Adipose tissue (tissue), 3 donors: Measurements from ENCODE around the gene JAML. TPM values are rescaled to one million over a fixed set of nuclear protein-coding genes. Genes with fewer than 3 reads are reported as not detected.

ENCODE experiments used
- H3K27ac ChIP-seq: one replicate; pipeline ENCODE4 v1.5.1; 2013; ENCODE audit warnings: low read depth, low read length
- WGBS, 3 donors: extraction: QIAGEN DNeasy Blood & Tissue Kit; methylation state at CpG; one replicate each; pipeline ENCODE4 v1.1.7; 2013; 5-methylcytosine and 5-hydroxymethylcytosine counted together
- polyA plus RNA-seq, 3 donors: library from polyadenylated mRNA; stranded (reverse); fragments of 200-250 nt; gene quantifications; one replicate each; pipeline ENCODE4 v1.2.3, GENCODE V29; 2013
- donor health status: healthy with polysubstance abuse.
- donor health status: Bipolar disorder and iron deficiency.
- donor health status: healthy.

The JAML gene
- polyA plus RNA-seq, 3 donors: 0.87 to 14.6 (median 9.2) TPM

DNA sequence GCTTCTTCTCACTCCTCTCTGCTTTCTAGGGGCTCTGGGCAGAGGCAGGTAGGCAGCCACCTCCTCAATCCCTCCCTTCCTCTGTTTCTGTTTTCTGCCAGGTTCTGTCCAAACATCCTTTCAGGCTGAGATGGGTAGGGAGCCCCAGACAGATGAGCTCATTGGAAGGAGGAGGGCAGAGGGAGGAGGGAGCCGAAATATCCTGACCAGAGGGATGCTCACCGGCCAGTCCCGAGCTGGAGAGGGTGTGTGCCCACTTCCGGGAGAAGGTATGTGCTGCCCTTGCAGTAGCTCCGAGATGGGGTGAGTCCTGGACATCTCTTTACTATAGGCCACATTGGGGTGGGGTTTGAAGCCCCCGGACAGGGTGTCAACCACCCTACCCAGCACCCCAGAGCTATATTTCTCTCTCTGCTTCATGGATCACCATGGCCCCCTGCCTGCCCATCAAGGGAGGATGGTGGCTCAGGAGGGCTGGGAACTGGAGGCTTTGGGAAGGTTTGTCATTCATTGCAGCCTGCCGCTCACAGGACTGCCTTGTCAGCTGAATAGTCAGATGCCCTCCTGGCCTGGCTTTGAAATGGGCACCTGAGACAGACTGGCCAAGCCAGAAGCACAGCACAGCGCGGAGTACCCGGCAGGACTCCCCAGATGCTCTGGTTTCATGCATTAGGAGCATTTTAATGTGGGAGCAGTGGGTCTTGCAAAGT is 67.5 kb downstream of the JAML start:
- H3K27ac ChIP-seq: no peak overlapping the region
- WGBS, 3 donors: 40 to 49% (median 49%) methylated on average over 10 of the region's 10 CpGs

DNA sequence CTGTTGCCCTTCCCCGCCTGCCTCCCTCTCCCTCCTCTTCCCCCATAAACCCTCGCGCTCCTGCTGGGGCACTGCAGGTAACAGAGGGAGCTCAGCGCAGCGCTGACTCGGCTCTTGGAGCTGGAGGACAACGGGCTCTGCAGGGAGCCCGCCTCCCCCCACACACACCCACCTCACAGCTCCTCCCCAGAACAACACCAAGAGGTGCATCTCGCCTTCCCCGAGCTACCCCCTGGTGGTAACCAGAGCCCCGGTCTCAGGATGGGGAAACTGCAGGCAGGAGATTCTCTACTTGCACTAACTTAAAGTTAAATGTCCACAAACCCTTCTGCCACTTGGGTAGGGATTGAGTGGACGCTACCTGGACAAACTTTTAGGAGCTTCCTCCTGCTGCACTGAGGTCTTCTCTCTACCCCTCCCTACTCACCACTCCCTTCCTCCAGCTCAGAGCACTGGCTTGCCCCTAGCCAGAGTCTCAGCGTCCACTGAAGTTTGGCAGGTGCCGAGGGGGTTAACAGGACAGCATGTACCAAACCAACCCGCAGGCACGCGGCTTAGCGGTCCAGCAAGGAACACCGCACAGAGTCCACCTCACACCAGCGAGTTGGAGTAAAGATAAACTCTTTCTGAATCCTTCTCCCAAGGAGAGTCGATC is 68.2 kb downstream of the JAML start:
- H3K27ac ChIP-seq: no peak overlapping the region
- 8 to 16% (median 8%) methylated on average over 21 of the region's 21 CpGs for WGBS, 3 donors

DNA sequence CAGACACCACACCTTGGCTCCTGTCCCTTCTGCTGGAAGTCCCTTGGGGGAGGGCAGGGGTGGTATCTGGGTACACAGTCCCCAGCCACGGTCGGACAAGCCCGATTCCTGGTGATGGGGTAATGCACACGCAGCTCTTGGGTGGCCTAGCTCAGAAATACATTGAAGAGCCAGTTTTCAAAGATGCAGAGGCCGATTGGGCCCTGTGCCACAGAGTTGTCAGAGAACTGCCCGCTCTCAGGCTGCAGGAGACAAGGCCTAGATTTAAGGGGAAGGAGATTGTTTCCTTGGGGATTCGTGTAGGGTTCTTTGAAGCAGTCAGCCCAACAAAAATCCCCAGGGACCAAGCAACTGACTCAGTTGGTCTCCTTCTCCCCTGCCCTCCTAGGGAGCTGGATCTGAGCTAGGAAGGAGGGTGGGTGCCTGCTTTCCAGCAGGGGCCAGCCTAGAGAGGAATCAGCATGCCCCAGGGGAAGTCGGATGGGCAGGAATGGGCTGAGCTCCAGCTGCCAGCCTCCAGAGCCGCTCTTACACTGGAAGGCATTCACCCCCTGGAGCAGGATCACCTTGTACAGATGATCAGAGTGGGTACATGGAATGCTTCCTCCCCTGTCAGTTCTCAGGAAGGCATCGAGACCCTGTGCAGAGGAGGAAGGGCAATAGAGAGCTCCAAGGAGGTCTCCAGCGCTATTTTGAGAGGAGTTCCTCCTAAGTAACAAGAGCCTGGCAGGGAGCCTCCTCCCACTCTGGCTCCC is 68.9 kb downstream of the JAML start:
- no peak overlapping the region for H3K27ac ChIP-seq
- 50 to 61% (median 56%) methylated on average over 11 of the region's 11 CpGs for WGBS, 3 donors

DNA sequence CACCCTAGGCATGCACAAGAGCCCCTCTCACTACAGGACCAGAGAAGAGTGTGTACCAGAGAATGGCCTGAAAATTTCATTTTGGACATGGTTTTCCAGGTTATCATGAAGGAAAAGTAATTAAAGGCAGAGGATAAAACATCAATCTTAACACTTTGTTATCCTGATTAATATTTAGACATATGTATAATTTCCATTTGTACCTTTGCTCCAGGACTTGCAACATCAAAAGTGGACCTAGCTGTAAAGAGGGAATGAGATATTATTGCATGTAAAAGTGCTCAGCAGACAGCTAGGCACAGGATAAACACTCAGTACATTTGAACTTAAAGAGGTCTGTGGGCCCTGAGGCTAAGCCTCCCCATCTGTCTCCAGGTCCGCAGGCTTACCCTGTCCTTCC is 70.2 kb downstream of the JAML start:
- H3K27ac ChIP-seq: no peak overlapping the region
- 95 to 98% (median 97%) methylated on average over 1 of the region's 1 CpG for WGBS, 3 donors

DNA sequence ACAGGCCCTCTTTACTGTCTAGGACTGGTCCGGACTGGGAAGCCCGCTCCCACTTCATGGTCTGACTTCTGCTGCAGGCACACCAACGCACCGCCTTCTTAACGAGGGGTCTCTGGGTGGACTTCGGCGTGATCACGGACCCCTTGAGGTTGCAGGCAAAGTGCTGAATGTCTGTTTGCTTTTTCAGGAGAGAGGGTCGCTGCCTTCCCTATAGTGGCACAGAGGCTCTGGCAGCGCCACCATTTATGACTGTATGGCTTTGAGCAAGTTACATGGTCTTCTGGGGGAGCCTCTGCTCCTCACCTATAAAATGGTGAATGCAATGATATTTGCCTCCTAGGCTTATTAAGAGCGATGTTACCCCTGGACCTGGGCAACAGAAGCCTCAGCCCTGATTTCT is 70.8 kb downstream of the JAML start:
- WGBS, 3 donors: 83 to 90% (median 89%) methylated on average over 11 of the region's 11 CpGs
- H3K27ac ChIP-seq: no peak overlapping the region

DNA sequence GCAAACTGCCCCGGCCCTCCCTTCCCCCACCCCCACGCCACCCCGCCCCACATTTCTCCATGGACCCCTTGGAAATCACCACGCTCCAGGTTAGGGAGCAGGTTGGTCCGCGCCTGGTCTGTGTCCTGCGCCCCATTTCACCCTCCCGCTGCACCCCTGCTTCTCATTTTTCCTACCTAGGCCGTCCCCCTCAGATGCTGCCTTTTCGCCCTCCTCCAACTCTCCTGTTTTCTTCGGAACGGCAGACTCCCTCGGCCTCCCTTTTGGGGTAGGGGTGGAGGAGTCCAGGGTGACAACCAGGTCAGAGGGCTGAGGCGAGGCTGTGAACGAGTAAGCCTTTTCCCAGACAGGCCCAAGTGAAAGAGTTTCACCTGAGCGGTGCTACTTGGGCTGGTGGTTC is 71.3 kb downstream of the JAML start:
- H3K27ac ChIP-seq: no peak overlapping the region
- WGBS, 3 donors: 30 to 36% (median 36%) methylated on average over 16 of the region's 16 CpGs

DNA sequence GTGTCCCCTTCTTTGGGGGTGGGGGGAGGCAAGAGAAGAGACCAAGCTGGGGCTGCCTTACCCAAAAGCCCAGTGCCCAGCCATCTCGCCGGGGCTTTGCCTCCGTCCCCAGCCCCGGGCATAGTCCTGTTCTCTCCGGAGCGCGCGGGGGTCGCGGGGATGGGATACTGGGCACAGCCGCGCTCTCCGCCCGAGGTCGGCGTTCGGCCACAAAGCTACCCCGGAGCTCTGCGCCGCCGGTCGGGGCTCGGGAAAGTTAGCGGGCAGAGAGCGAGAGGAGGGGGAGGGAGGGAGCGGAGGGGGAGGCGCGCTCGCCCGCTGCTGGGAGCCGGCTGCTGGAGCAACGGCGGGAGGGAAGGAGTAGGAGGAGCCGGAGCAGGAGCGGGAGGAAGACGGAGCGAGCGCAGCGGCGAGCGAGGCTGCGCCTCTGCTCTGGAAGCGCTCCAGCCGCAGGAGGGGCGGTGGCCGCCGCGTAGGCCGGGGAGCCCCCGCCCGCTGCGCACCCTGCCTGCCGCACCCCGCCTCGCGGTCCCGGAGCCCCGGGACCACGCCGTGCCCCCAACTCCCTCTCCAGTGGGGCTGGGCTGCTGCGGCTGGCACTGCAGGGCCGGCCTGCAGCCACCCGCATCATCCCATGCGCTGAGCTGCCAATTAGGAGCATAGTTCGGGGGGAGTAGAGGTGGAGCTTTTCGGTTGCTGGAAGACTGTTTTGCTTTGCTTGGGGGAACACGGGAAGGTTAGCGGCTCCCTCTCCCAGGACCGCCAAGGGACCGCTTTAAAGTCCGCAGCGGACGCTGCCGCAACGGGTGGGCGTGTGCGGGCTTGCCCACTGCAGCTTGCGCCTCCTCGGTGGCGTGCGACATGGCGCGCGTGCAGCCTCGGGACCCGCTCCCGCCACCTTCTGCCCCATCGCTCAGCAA is 72.0 kb downstream of the JAML start, which contains the start of gene SCN4B:
Gene SCN4B, minus strand, starts transcription at position 272 of the 920 bp plus-strand sequence. Its CDS starts 150 bp downstream, at position 122.
- 1% methylated on average over 54 to 87 of the region's 88 CpGs for WGBS, 3 donors
- H3K27ac ChIP-seq: no peak within 1 kb of the TSS

DNA sequence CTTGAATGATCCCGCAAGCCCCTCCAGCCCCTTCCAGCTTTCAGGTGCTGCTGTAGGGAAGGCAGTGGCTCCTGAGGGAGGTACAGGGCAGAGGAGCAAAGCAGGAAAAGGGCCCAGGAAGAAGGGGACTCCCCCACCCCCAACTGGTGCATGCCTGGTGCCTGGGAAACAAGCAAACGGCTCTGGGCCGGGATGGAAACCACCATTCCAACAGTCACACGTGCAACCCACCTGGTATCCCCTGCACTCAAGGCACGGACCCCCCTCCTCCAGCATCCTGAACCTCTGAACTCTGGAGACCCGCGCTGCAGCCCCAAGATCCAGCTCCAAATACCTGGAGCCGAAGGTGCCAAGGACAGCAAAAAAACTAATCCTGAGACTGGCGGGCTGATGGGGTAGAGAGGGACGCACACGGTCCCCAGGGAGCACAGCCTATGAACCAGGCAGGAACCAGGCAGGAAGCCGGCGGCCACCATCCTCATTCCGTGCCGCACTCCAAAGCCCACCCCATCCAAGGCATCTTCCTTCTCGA is 72.7 kb downstream of the JAML start:
- H3K27ac ChIP-seq: no peak overlapping the region
- 19 to 29% (median 22%) methylated on average over 16 of the region's 16 CpGs for WGBS, 3 donors

DNA sequence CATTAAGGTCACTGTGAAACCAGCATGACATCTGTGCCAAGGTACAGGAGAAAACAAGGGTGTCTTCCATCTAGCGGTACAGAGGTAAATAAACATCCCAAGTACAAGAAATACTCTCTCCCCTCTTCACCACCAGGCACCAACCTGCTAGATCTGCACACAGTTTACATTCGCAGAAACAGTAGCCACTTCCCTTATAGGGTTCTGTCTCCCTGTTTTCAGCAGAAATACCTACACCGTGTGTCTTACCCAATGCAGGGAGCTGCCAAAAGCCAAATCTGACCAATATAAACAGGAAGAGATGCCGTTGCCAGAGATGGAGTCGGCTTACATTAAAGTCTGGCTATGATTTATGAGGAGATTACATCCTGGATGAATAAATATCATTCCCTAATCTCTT is 73.4 kb downstream of the JAML start:
- whole genome bisulfite sequencing, 3 donors: 39 to 47% (median 44%) methylated on average over 5 of the region's 5 CpGs
- H3K27ac ChIP-seq: no peak overlapping the region

DNA sequence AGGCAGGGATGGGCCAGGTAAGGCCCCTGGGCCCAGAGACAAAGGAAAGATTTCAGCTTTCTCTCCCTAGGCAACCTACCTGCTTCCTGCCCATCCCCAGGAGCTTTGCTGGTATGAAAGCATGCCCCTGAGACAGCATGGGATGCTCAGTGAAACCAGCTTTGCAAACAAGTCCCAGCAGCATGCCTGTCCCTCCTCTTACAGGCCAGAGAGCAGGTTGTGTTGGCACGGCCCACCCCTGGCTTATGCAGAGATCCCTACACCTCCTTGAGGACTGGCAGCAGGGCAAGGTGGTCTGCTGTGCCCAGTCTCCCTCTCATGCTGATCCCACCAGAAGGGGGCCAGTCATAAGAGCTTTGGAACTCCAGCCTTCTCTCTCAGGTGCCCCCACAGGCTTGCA is 75.3 kb downstream of the JAML start:
- WGBS, 3 donors: 74 to 100% (median 79%) methylated on average over 1 of the region's 1 CpG
- no peak overlapping the region for H3K27ac ChIP-seq

DNA sequence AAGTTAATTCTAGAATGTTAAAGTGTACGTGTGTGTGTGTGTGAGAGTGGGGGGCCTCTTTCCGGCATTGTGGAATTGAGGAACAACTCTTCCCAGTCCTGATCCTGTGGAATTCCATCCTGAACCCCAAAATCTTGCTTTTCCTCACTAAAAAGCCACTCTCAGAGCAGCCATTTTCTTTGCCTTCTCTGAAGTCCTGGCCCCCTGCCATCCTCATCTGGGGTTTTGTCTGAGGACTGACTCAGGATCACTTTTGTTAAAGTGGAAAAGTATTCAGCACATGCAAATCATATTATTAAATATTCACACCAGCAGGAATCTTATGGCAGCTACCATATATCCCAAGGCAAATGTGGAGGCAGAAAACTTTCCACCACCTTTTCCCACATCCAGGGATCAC is 76.0 kb downstream of the JAML start:
- WGBS, 3 donors: 65 to 84% (median 83%) methylated on average over 2 of the region's 2 CpGs
- H3K27ac ChIP-seq: no peak overlapping the region

DNA sequence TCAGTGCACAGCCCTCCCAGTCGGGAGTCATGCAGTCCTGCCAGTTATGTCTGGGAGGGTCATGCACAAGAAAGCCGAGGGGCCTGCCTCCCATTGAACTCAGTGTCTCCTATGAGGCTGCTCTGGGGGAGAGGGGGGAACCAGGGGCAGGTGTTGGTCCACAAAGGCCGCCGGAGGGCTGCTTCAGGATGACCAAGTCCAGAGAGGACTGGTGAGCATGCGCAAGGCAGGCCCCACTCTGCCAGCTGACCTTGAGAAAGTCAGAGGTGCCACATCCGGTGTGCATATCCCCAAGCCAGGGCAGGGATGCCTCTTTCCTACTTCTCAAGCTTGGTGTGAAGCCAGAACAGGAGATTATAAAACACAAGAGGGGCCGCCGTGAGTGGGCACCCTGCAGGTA is 76.6 kb downstream of the JAML start:
- WGBS, 3 donors: 69 to 83% (median 74%) methylated on average over 8 of the region's 8 CpGs
- no peak overlapping the region for H3K27ac ChIP-seq

DNA sequence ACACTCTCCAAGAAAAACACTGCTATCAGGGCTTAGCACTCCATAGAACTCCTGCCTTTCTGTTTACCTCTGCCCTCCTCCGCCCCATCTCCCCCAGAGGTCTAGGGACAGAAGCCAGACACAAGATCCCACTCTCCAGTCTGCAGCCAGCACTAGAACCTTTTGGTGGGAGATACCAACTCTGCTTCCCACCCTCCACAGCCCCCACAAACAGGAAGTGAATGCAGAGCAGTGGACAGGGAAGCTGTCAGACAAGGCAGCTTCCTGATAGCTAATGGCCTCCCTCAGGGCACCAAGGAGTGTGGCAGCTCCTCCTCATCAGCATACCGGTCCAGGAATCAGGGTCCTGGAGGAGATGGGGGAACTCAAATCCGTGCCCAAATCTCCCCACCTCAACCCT is 77.3 kb downstream of the JAML start:
- 54 to 74% (median 61%) methylated on average over 3 of the region's 3 CpGs for WGBS, 3 donors
- no peak overlapping the region for H3K27ac ChIP-seq

DNA sequence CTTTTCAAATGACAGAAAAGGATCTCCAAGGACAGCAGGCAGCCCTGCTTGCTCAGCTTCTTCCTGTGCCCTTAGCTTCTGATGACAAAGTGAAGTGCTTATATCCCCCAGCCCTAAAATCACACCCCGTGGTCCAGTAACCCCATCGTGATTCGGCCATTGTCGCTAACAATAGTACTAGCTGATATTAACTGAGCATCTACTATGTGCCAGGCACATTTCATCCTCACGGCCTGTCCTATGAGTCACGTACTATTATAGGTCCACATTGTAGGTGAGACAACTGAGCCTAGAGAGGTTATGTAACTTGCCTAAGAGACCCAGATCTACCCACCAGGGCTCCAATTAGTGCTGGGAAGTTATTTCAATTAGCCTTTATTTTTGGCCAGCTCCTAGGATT is 78.3 kb downstream of the JAML start:
- whole genome bisulfite sequencing, 3 donors: 88 to 92% (median 89%) methylated on average over 6 of the region's 6 CpGs
- no peak overlapping the region for H3K27ac ChIP-seq

DNA sequence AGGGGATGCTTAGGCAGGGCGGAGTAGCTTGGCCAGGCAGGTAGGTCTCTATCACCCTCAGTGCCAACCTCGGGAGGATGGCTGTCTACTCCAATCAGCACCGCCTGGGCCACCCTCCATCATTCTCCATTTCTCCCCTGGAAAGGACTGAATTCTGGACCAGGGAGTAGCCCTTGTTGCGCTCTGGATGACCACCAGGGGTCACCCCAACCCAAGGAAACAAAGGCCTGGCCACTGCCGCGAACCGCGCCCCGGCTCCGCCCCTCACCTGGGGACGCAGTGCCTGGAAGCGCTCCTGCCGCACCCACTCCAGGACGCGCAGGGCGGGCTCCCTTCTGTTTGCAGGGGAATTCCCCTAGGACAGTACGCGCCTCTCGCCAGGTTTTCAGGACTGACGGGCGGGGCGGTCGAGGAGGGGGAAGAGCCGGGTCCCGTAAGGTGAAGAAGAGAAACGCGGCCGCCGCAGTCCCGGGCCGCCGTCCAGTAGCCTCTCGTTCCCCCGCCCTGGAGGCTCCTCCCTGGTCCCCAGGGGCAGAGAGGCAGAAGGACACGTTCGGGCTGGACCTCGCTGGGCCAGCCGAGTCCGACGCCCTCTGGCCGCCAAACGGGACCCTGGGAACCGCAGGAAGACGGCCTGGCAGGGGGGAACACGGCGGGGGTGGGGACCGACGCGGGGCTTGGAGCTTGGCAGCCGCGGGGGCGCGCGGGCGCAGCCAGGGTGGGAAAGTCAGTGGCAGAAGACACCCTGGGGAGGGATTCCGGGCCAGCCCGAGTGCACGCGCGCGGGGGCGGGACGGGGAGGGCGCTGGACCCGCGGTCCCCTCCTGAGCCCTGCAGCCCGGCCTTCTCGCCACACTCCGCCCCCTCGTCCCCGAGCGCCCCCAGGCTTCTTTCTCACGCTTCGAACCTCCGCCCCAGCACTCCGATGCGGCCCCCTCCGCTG is 79.3 kb downstream of the JAML start:
- no peak overlapping the region for H3K27ac ChIP-seq
- 1 to 3% (median 3%) methylated on average over 60 to 78 of the region's 78 CpGs for WGBS, 3 donors

DNA sequence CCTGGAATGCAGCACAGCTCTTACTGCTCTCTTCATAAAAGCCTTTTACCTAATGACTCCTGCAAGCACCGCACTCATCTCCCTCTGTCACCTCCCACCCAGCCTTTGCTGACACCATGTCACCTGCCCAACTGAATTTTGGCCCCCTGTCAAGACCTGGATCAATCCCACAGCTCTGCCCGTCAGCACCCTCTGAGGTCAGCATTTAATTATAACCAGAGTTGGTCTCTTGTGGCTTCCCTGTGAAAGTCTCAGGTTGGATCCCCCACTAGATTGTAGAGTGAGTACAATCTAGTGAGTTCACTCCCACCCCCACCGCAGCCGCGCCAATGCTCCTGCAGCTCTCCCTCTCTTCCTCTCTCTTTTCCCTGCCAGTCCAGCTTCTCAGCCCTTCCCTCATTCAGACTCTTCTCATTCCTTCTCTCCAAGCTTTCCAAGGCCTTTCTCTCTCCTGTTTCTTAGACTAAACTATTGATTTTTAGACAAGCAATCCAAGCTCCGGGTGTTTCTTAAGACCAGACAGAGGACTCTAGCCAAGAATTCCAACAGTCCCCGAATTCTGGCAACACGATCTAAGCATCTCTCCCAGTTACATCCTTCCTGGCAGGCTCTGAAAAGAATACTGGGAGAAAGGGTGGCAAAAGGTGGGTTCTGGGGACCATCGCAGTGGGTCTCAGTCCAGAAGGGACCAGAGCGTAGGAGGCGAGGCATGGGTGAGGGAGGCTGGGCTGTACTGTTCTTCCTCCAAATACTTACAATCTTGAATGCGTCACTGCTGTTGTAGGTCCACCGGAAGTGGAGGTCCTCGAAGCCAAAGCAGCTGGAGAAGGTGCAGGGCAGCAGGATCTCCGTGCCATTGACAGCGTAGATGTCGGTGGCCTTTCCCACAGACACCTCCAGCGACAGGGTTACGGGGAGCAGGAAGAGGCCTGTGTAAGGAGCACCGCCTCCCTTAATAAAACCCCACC is 80.2 kb downstream of the JAML start:
- no peak overlapping the region for H3K27ac ChIP-seq
- 45 to 55% (median 52%) methylated on average over 20 of the region's 20 CpGs for WGBS, 3 donors
